HEK293 (cell line): Measurements from ENCODE around the gene CHI3L1.

Experiments used
- CTCF ChIA-PET: fragments of 350-600 bp; formaldehyde crosslinking; extraction: SDS; loops from one replicate; lab custom pipeline; 2021; ENCODE audit warnings: antibody characterized with exemption; lab: Yijun Ruan, JAX
- POLR2A ChIA-PET: fragments of 300-600 bp; formaldehyde crosslinking; extraction: SDS; loops from one replicate; lab custom pipeline; 2020; ENCODE audit warnings: antibody characterized with exemption, inconsistent platforms; lab: Yijun Ruan, JAX
- H3K27ac ChIP-seq: fragments of 200-500 bp; sonication (Bioruptor generic); 2 replicates; pipeline ENCODE4 v1.5.1; 2014; ENCODE audit warnings: low read depth, low read length, control low read depth, inconsistent platforms; ENCODE audit errors: extremely low read depth
- H3K36me3 ChIP-seq, 2 experiments: fragments of 200-500 bp in 1 of 2; sonication (Bioruptor generic) in 1 of 2; 1 replicate in 1 of 2; 2 replicates in 1 of 2; pipeline ENCODE4 v1.5.1; 2014 to 2017; ENCODE audit warnings: inconsistent platforms in 2 of 2, low read length in 2 of 2; ENCODE audit not compliant: control insufficient read depth in 2 of 2, insufficient read depth in 1 of 2
- H3K4me1 ChIP-seq: fragments of 200-500 bp; sonication (Bioruptor generic); 2 replicates; pipeline ENCODE4 v1.5.1; 2014; ENCODE audit warnings: mild to moderate bottlenecking, low read length, inconsistent platforms; ENCODE audit not compliant: control insufficient read depth, insufficient read depth
- H3K4me3 ChIP-seq: 2 replicates; pipeline ENCODE4 v1.5.1; 2011; ENCODE audit warnings: low read depth, mild to moderate bottlenecking, control low read depth, low read length, moderate library complexity
- H3K9me3 ChIP-seq: fragments of 200-500 bp; sonication (Bioruptor generic); 2 replicates; pipeline ENCODE4 v1.5.1; 2014; ENCODE audit warnings: low read depth, low read length, inconsistent platforms; ENCODE audit not compliant: control insufficient read depth, insufficient read depth
- BCL11A ChIP-seq: fragments of 450-650 bp; formaldehyde crosslinking; IDR thresholded peaks from 2 replicates; pipeline ENCODE4 v1.5.1; 2016; ENCODE audit warnings: low read depth, missing biosample characterization, missing genetic modification characterization
- MZF1 ChIP-seq: fragments of 450-650 bp; formaldehyde crosslinking; IDR thresholded peaks from 2 replicates; pipeline ENCODE4 v1.5.1; 2017; ENCODE audit warnings: missing biosample characterization, missing genetic modification characterization, borderline replicate concordance
- SCRT2 ChIP-seq: fragments of 450-650 bp; formaldehyde crosslinking; IDR thresholded peaks from 2 replicates; pipeline ENCODE4 v1.5.1; 2016; ENCODE audit warnings: missing biosample characterization, missing genetic modification characterization
- ZBTB48 ChIP-seq: fragments of 450-650 bp; formaldehyde crosslinking; IDR thresholded peaks from 2 replicates; pipeline ENCODE4 v1.5.1; 2016; ENCODE audit warnings: missing biosample characterization, missing genetic modification characterization
- ZBTB7A ChIP-seq: fragments of 450-650 bp; formaldehyde crosslinking; IDR thresholded peaks from 2 replicates; pipeline ENCODE4 v1.5.1; 2016; ENCODE audit warnings: low read depth, missing biosample characterization, missing genetic modification characterization
- ZEB2 ChIP-seq: fragments of 450-650 bp; formaldehyde crosslinking; IDR thresholded peaks from 2 replicates; pipeline ENCODE4 v1.5.1; 2016; ENCODE audit warnings: missing biosample characterization, missing genetic modification characterization
- ZFP41 ChIP-seq: fragments of 450-650 bp; formaldehyde crosslinking; IDR thresholded peaks from 2 replicates; pipeline ENCODE4 v1.5.1; 2016; ENCODE audit warnings: missing biosample characterization, missing genetic modification characterization, borderline replicate concordance
- ZFP69B ChIP-seq: fragments of 450-650 bp; formaldehyde crosslinking; IDR thresholded peaks from 2 replicates; pipeline ENCODE4 v1.5.1; 2016; ENCODE audit warnings: missing biosample characterization, missing genetic modification characterization
- ZIC2 ChIP-seq: fragments of 450-650 bp; formaldehyde crosslinking; IDR thresholded peaks from 2 replicates; pipeline ENCODE4 v1.5.1; 2016; ENCODE audit warnings: missing biosample characterization, missing genetic modification characterization
- ZNF132 ChIP-seq: fragments of 450-650 bp; formaldehyde crosslinking; IDR thresholded peaks from 2 replicates; pipeline ENCODE4 v1.5.1; 2017; ENCODE audit warnings: missing biosample characterization, missing genetic modification characterization, borderline replicate concordance
- ZNF16 ChIP-seq: fragments of 450-650 bp; formaldehyde crosslinking; IDR thresholded peaks from 2 replicates; pipeline ENCODE4 v1.5.1; 2016; ENCODE audit warnings: low read depth, missing biosample characterization, missing genetic modification characterization
- ZNF19 ChIP-seq: fragments of 450-650 bp; formaldehyde crosslinking; IDR thresholded peaks from 2 replicates; pipeline ENCODE4; 2016; ENCODE audit warnings: missing biosample characterization, missing genetic modification characterization, low read depth
- ZNF2 ChIP-seq: fragments of 450-650 bp; formaldehyde crosslinking; IDR thresholded peaks from 2 replicates; pipeline ENCODE4 v1.5.1; 2016; ENCODE audit warnings: missing biosample characterization, missing genetic modification characterization
- ZNF214 ChIP-seq: fragments of 450-650 bp; formaldehyde crosslinking; IDR thresholded peaks from 2 replicates; pipeline ENCODE4 v1.5.1; 2017; ENCODE audit warnings: missing biosample characterization, mild to moderate bottlenecking, missing genetic modification characterization, borderline replicate concordance
- ZNF223 ChIP-seq: fragments of 450-650 bp; formaldehyde crosslinking; IDR thresholded peaks from 2 replicates; pipeline ENCODE4 v1.5.1; 2016; ENCODE audit warnings: missing biosample characterization, missing genetic modification characterization
- ZNF548 ChIP-seq: fragments of 450-650 bp; formaldehyde crosslinking; IDR thresholded peaks from 2 replicates; pipeline ENCODE4 v1.5.1; 2016; ENCODE audit warnings: missing biosample characterization, missing genetic modification characterization
- ZNF571 ChIP-seq: fragments of 450-650 bp; formaldehyde crosslinking; IDR thresholded peaks from 2 replicates; pipeline ENCODE4 v1.5.0; 2017; ENCODE audit warnings: missing biosample characterization, missing genetic modification characterization
- ZNF580 ChIP-seq: fragments of 450-650 bp; formaldehyde crosslinking; IDR thresholded peaks from 2 replicates; pipeline ENCODE4 v1.5.1; 2016; ENCODE audit warnings: missing biosample characterization, missing genetic modification characterization
- ZNF677 ChIP-seq: fragments of 450-650 bp; IDR thresholded peaks from 2 replicates; pipeline ENCODE4 v1.5.0; 2018; ENCODE audit warnings: missing biosample characterization, mild to moderate bottlenecking, missing genetic modification characterization, moderate library complexity
- ZNF701 ChIP-seq: fragments of 450-650 bp; formaldehyde crosslinking; IDR thresholded peaks from 2 replicates; pipeline ENCODE4 v1.5.1; 2016; ENCODE audit warnings: missing biosample characterization, missing genetic modification characterization
- ZNF704 ChIP-seq: fragments of 450-650 bp; formaldehyde crosslinking; IDR thresholded peaks from 2 replicates; pipeline ENCODE4 v1.5.1; 2016; ENCODE audit warnings: missing biosample characterization, missing genetic modification characterization
- ZNF747 ChIP-seq: fragments of 450-650 bp; formaldehyde crosslinking; IDR thresholded peaks from 2 replicates; pipeline ENCODE4 v1.5.1; 2016; ENCODE audit warnings: missing biosample characterization, missing genetic modification characterization
- ZSCAN30 ChIP-seq: fragments of 450-650 bp; IDR thresholded peaks from 2 replicates; pipeline ENCODE4 v1.5.1; 2018; ENCODE audit warnings: missing biosample characterization, mild to moderate bottlenecking, missing genetic modification characterization, moderate library complexity
- TF ChIP-seq, protein P1 (sequence below): fragments of 450-650 bp; formaldehyde crosslinking; IDR thresholded peaks from 2 replicates; pipeline ENCODE4 v1.5.1; 2016; ENCODE audit warnings: missing biosample characterization, missing genetic modification characterization
- TF ChIP-seq, protein P2 (sequence below): fragments of 450-650 bp; formaldehyde crosslinking; IDR thresholded peaks from 2 replicates; pipeline ENCODE4 v1.5.1; 2017; ENCODE audit warnings: missing biosample characterization, missing genetic modification characterization
- TF ChIP-seq, protein P3 (sequence below): sonication (generic); formaldehyde crosslinking; IDR thresholded peaks from 2 replicates; pipeline ENCODE4 v1.8.1; 2022; ENCODE audit warnings: mild to moderate bottlenecking, moderate library complexity, missing genetic modification reagents

The CHI3L1 gene

GRCh38 chr1:203179667-203180005 is 6.9 kb downstream of the CHI3L1 start:
- Histone ChIP-seq H3K4me3 (no peak overlapping the region), H3K27ac (no peak overlapping the region)
- CTCF ChIA-PET, result interaction anchor here (2.0 kb wide), 1 partner anchor 88 kb away, joined by 5 read pairs; no protein-coding TSS in a partner anchor
- TF ChIP-seq ZNF214 (tag by site-specific recombination) (no peak), ZFP41 (tag by site-specific recombination) (no peak), ZFP69B (tag by site-specific recombination) (no peak), ZBTB7A (tag by site-specific recombination) (no peak), ZNF548 (tag by site-specific recombination) (no peak), ZBTB48 (tag by site-specific recombination) (no peak), ZNF2 (tag by site-specific recombination) (no peak), ZSCAN30 (tag by site-specific recombination) (no peak), ZNF16 (no peak), ZNF677 (tag by site-specific recombination) (no peak), ZNF747 (no peak)
- TF ChIP-seq, protein P1, sequence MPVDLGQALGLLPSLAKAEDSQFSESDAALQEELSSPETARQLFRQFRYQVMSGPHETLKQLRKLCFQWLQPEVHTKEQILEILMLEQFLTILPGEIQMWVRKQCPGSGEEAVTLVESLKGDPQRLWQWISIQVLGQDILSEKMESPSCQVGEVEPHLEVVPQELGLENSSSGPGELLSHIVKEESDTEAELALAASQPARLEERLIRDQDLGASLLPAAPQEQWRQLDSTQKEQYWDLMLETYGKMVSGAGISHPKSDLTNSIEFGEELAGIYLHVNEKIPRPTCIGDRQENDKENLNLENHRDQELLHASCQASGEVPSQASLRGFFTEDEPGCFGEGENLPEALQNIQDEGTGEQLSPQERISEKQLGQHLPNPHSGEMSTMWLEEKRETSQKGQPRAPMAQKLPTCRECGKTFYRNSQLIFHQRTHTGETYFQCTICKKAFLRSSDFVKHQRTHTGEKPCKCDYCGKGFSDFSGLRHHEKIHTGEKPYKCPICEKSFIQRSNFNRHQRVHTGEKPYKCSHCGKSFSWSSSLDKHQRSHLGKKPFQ (tag by site-specific recombination), result no peak
- TF ChIP-seq, all 188 proteins: peak for 0
- Histone ChIP-seq H3K36me3 (no peaks in the 10 kb centered on the region), H3K9me3 (no peaks in the 10 kb centered on the region), H3K4me1 (no peaks in the 10 kb centered on the region; the same call in 1 of the 2 replicates)
- POLR2A ChIA-PET, result no interaction called here

DNA sequence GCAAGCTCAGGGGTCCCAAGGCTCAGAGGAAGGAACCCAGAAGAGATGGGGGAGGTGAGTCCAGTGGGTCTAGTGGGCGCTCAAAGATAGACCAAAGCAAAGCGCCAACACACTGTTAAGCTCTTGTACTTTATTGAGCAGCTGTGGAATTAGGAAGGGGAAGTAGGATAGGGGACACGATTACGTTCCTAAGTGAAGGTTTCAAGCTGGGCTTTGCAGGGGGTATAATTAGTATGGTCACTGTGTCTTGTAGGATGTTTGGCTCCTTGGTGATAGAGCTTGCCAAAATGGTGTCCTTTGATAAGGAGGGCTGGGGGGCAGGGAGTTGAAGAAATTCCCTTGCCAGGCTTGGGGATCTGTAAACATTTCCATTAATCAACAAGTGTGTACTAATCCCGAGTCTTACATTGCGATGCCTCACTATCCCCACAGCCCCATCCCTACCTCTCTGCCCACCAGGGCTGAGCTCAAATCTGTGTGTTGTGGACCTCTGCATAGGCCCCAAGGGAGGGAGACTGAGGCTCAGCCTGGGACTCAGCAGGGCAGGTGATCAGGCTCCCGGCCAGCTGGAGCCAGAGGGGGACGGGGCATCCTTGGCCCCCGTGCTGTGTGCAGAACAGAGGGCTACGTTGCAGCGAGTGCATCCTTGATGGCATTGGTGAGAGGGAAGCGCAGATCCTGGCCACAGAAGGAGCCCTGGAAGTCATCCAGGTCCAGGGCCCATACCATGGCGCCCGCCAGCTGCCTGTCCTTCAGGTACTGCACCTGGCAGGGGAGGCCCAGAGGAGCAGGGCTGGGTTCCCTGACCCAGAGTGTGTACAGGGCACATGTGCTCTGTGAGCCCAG is 7.5 kb downstream of the CHI3L1 start:
- no peak overlapping the region for H3K4me3 ChIP-seq
- TF ChIP-seq ZIC2 (tag by site-specific recombination), result peak; percentile 21; the same call in 1 of the 2 replicates
- no peak for TF ChIP-seq ZNF19
- peak; percentile 57 for TF ChIP-seq SCRT2 (tag by site-specific recombination)
- TF ChIP-seq MZF1 (tag by site-specific recombination), result no peak
- TF ChIP-seq, all 188 proteins: peak for 2
- Histone ChIP-seq H3K9me3 (no peaks in the 10 kb centered on the region), H3K4me1 (no peaks in the 10 kb centered on the region; the same call in 1 of the 2 replicates), H3K36me3 (no peaks in the 10 kb centered on the region), H3K27ac (no peak overlapping the region)
- CTCF ChIA-PET, result interaction anchor here (0.6 kb wide), 2 partner anchors 71 to 304 kb away, joined by 3 to 4 read pairs; no protein-coding TSS in a partner anchor
- POLR2A ChIA-PET, result no interaction called here

GRCh38 chr1:203178083-203178482 is 8.4 kb downstream of the CHI3L1 start:
- H3K27ac ChIP-seq, result no peak overlapping the region
- H3K36me3 ChIP-seq, result no peaks in the 10 kb centered on the region
- H3K4me1 ChIP-seq, result no peaks in the 10 kb centered on the region; the same call in 1 of the 2 replicates
- H3K4me3 ChIP-seq, result no peak overlapping the region
- CTCF ChIA-PET, result interaction anchor here (1.0 kb wide), 1 partner anchor 60 kb away, joined by 5 read pairs; no protein-coding TSS in a partner anchor
- POLR2A ChIA-PET, result no interaction called here
- no peaks in the 10 kb centered on the region for H3K9me3 ChIP-seq
- TF ChIP-seq ZNF704 (no peak), ZNF701 (no peak), ZNF580 (tag by site-specific recombination) (no peak), ZNF571 (tag by site-specific recombination) (no peak), ZNF132 (tag by site-specific recombination) (no peak), ZNF214 (tag by site-specific recombination) (no peak), ZNF223 (tag by site-specific recombination) (no peak), ZEB2 (tag by site-specific recombination) (no peak), BCL11A (no peak)
- TF ChIP-seq, protein P2, sequence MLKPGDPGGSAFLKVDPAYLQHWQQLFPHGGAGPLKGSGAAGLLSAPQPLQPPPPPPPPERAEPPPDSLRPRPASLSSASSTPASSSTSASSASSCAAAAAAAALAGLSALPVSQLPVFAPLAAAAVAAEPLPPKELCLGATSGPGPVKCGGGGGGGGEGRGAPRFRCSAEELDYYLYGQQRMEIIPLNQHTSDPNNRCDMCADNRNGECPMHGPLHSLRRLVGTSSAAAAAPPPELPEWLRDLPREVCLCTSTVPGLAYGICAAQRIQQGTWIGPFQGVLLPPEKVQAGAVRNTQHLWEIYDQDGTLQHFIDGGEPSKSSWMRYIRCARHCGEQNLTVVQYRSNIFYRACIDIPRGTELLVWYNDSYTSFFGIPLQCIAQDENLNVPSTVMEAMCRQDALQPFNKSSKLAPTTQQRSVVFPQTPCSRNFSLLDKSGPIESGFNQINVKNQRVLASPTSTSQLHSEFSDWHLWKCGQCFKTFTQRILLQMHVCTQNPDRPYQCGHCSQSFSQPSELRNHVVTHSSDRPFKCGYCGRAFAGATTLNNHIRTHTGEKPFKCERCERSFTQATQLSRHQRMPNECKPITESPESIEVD (tag by site-specific recombination), result no peak
- TF ChIP-seq, protein P3, sequence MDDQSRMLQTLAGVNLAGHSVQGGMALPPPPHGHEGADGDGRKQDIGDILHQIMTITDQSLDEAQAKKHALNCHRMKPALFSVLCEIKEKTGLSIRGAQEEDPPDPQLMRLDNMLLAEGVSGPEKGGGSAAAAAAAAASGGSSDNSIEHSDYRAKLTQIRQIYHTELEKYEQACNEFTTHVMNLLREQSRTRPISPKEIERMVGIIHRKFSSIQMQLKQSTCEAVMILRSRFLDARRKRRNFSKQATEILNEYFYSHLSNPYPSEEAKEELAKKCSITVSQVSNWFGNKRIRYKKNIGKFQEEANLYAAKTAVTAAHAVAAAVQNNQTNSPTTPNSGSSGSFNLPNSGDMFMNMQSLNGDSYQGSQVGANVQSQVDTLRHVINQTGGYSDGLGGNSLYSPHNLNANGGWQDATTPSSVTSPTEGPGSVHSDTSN, result no peak
